ENCODE measurements around the gene CUBN.

- no peak for TF ChIP-seq CTCF (conservative IDR thresholded peaks at IDR 0.05)
- TF ChIP-seq EZH2 (IDR thresholded peaks at IDR 0.05; ENCODE audit: low read depth), result no peak
These were observed 12.1 kb upstream of the CUBN start for GRCh38 chr10:17141504-17142229.
